GM19372 (cell line): ENCODE measurements around the gene SCARB1.

ENCODE experiments used
- ATAC-seq: cut with Tn5 transposase; IDR thresholded peaks from one replicate; pipeline ENCODE4 v1.9.1; 2021; ENCODE audit warnings: mild to moderate bottlenecking, low read depth, moderate library complexity; ENCODE audit not compliant: unreplicated experiment

Gene SCARB1

DNA sequence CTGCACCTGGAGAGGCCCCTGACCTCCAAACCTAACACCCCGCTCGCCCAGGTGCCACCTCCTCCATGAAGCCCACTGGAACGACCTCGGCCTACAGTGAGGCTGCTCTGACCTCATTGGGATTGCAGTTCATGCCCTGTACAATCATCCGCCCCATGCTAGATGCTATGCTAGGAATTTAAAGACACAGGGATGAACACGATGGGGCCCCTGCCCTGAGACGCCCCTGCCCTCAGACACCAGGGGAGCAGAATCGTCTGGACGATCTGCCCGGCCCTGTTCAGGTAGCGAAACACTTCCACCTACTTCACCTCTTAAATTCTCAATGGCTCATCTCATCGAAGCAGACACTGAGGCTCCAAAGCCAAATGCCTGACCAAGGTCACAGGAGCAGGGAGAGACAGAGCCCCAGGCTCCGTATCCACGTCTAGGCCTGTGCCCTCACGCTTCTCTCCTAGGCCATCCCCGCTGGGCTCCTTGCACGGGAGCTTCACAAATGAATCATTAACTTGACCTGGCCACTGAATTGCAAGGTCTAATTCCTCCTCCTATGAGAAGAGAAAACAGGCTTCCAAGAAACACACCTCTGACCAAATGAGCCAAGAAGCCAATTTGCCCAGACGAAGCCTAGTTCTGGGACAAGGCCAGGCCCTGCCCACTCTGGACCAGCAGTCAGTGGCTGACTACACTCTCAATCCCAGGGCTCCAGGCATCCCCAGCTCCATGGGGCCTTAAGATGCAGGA, 35.2 kb downstream of the SCARB1 start:
- no peak for ATAC-seq

- ATAC-seq, result peak; percentile 54
These were observed 36.0 kb downstream of the SCARB1 start for GRCh38 chr12:124827588-124828184.

DNA sequence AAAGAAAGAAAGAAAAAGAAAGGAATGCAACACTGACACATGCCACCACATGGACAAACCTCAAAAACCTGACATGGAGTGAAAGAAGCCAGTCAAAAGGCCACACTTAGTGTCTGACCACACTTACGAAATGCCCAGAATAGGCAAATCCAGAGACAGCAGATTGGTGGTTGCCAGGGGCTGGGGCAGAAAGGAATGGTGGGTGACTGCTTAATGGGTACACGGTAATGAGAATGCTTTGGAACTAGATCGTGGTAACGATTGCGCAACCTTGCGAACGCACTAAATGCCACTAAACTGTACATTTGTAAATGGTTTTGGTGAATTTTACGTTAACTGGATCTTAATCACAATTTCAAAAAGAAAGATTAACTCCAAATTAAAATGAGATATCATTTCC, 39.5 kb downstream of the SCARB1 start:
- ATAC-seq, result no peak

GRCh38 chr12:124823272-124823970, 40.2 kb downstream of the SCARB1 start:
- ATAC-seq, result no peak

- no peak for ATAC-seq
These were observed 41.4 kb downstream of the SCARB1 start for GRCh38 chr12:124822218-124822617.

DNA sequence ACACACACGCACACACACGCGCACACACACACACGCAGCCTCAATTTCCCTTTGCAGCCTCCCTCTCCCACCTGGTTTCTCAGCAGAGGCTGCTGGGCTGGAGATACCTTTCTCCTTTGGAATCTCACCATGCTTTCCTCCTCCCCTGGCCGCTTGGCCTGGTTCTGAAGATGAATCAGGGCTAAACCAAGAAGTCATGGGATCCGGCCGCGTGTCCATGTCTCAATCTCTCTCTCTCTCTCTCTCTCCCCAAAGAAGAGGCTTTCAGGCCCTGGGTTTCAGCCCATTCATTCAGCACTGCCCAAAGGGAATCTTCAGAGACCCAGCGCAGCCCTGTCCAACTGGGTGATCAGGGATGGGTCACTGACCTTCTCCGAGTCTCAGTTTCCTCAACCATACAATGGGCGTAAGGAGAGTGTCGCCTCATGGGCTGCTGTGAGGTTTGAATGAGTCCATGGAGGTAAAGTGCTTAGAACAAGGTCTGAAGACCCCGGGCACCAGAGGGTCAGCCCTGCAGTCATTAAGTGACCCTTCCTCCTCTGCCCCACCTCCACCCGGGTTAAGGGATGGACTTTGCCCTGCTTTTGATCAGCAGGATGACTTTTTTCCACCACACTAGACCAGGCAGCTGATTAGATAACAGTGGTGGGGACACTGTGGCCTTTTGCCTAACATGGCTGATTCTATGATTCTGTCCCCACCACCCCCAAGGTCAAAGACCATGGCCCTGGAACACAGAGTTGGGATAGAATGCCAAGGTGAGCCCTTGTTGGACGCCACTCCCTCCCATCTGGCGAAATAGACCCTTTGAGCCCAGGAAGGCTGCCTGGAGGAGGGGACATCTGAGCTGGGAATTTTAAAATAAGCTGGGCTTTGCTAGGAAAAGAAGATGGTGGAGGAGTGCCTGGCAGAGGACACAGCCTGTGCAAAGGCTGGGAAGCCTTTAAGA, 42.1 kb downstream of the SCARB1 start:
- no peak for ATAC-seq

DNA sequence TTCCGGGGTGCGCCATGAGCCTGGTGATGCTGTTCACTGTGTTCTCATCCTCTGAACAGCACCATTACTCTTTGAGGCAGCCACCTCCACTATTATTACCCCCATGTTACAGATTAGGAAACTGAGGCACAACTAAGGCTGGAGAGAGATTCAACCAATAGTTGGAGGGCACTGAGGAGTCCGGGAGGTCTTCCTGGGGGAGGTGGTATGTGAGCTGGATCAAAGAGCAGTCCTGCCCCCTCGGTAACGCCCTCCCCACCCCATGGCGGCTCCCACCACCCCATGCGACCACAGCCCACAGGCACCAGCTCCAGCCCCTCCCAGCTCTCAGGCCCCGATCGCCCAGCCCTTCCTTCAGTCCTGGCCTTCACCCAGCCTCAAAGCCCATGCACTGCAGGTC, 43.5 kb downstream of the SCARB1 start:
- ATAC-seq, result no peak

GRCh38 chr12:124819525-124819924, 44.1 kb downstream of the SCARB1 start:
- ATAC-seq, result no peak

- no peak for ATAC-seq
These were observed 44.6 kb downstream of the SCARB1 start for GRCh38 chr12:124819080-124819479.

DNA sequence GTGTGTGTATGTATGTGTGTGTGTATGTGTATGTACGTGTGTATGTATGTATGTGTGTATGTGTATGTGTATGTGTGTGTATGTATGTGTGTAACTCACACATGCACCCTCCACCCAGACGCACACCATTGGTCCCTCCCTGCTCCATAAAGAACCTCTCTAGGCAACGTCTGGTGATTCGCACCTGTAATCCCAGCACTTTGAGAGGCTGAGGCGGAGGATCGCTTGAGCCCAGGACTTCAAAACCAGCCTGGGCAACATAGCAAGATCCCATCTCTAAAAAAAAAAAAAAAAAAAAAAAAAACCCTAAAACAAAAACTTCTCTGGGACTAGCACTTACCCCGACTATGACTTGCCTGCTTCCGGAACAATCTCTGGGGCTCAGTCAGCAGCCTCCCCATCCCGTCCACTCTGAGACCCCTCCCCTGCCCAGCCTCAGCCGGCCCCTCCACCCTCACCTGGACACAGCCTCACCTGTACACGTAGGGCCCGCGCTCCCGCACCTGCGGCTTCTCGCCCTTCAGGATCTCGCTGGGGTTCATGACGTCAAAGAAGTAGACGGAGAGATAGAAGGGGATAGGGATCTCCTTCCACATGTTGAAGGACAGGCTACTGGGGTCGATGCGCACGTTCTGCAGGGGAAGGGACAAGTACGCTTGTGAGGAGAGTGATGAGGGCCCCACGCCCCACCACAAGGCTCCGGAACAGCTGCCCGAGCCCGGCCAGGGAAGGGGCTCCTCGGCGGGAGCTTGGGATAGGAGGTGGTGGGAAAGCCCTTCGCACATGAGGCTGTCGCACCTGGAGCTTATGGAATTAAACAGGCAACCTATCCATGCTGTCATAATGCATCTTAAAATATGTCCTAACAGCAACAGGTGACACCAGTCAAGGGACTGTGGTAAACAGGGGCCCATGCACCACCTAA, 46.3 kb downstream of the SCARB1 start:
- ATAC-seq, result no peak

GRCh38 chr12:124816295-124816854, 47.3 kb downstream of the SCARB1 start:
- ATAC-seq, result no peak

GRCh38 chr12:124814741-124815613, 48.7 kb downstream of the SCARB1 start:
- no peak for ATAC-seq

DNA sequence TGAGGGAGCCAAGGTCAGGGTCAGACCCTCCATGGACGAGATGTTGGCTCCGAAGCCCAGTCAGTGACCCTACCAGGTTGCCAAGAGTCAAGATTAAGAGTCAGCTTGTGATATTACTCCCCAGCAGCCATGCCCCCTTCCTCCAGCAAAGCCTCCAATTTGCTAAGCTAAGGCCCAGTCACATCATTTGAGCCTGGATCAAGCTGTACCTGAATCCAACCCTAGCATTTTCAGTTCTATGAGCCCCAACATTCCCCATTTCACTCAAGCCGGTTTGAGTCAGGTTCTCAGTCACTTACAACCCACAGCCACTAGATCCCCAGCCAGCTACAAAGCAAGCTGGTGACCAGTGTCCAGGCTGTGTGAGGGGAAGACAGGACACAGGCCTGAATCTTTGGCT, 49.9 kb downstream of the SCARB1 start:
- ATAC-seq, result no peak

DNA sequence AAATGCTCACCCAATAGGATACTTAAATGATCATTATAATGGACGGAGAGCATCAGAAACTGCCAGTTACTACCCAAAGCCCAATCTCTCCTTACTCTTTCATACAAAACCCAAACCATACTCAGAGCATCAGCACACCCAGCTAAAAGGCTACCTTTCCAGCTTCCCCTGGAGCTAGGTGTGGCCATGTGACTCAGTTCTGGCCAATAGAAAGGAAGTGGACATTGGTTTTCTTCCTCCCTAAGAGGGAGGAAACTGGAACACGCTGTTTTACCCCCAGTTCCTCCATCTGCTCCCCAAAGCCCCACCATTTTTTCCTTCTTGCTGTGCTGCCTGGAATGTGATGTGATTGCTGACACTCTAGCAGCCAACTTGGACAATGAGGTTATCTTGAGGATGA, 50.7 kb downstream of the SCARB1 start:
- ATAC-seq, result no peak

- no peak for ATAC-seq
These were observed 51.3 kb downstream of the SCARB1 start for GRCh38 chr12:124812356-124812755.

- no peak for ATAC-seq
These were observed 52.0 kb downstream of the SCARB1 start for GRCh38 chr12:124811633-124812032.

- ATAC-seq, result no peak
These were observed 53.8 kb downstream of the SCARB1 start for GRCh38 chr12:124809878-124810277.

GRCh38 chr12:124809391-124809790, 54.3 kb downstream of the SCARB1 start:
- no peak for ATAC-seq
